GM23338 (cell line): ENCODE data around the gene PARL. TPM values are rescaled to one million over a fixed set of nuclear protein-coding genes. Genes with fewer than 3 reads are reported as not detected.

Experiments
- ATAC-seq: fragments of 200-7000 bp; cut with Tn5 transposase; 3 replicates; pipeline ENCODE4 v1.9.1; 2020
- DNase-seq: peaks from one replicate; pipeline ENCODE4 v3.0.0-alpha.2; 2015; ENCODE audit warnings: low spot score
- H2AFZ ChIP-seq: fragments of 200-600 bp; sonication (generic); 2 replicates; pipeline ENCODE4 v1.8.0; 2016; ENCODE audit warnings: antibody characterized with exemption, mild to moderate bottlenecking, moderate library complexity
- H3F3A ChIP-seq: fragments of 200-600 bp; sonication (generic); replicated peaks from 2 replicates; pipeline ENCODE4 v1.8.0; 2017; ENCODE audit warnings: antibody characterized with exemption, mixed run types, low read depth
- H3K27ac ChIP-seq: fragments of 200-600 bp; sonication (generic); 2 replicates; pipeline ENCODE4 v1.6.1; 2016; ENCODE audit warnings: low read depth
- H3K27me3 ChIP-seq: fragments of 200-600 bp; sonication (generic); 2 replicates; pipeline ENCODE4 v1.8.0; 2016; ENCODE audit warnings: mild to moderate bottlenecking, mixed run types, moderate library complexity; ENCODE audit not compliant: insufficient read depth
- H3K36me3 ChIP-seq: fragments of 200-600 bp; sonication (generic); 2 replicates; pipeline ENCODE4 v1.8.0; 2016; ENCODE audit warnings: mild to moderate bottlenecking; ENCODE audit not compliant: insufficient read depth
- H3K4me1 ChIP-seq: fragments of 200-600 bp; sonication (generic); 2 replicates; pipeline ENCODE4 v1.8.0; 2016; ENCODE audit warnings: mild to moderate bottlenecking, moderate library complexity; ENCODE audit not compliant: insufficient read depth
- H3K4me2 ChIP-seq: fragments of 200-600 bp; sonication (generic); 2 replicates; pipeline ENCODE4 v1.7.1; 2017; ENCODE audit warnings: mixed run types
- H3K4me3 ChIP-seq: fragments of 200-600 bp; sonication (generic); 2 replicates; pipeline ENCODE4 v1.6.1; 2016; ENCODE audit warnings: mixed run types
- H3K79me2 ChIP-seq: fragments of 200-600 bp; sonication (generic); replicated peaks from 2 replicates; pipeline ENCODE4 v1.8.0; 2017; ENCODE audit warnings: mild to moderate bottlenecking; ENCODE audit not compliant: insufficient read depth
- H3K9me2 ChIP-seq: fragments of 200-600 bp; sonication (generic); 2 replicates; pipeline ENCODE4 v1.8.0; 2017; ENCODE audit not compliant: insufficient read depth
- H4K20me1 ChIP-seq: fragments of 200-600 bp; sonication (generic); replicated peaks from 2 replicates; pipeline ENCODE4 v1.8.0; 2017; ENCODE audit warnings: mild to moderate bottlenecking; ENCODE audit not compliant: insufficient read depth
- H3K27ac Mint-ChIP-seq: 2 replicates; pipeline ENCODE4 v1.8.0; 2020; ENCODE audit warnings: inconsistent platforms, mild to moderate bottlenecking, moderate library complexity, mixed read lengths
- H3K27me3 Mint-ChIP-seq: 3 replicates; pipeline ENCODE4 v1.8.0; 2022; ENCODE audit warnings: low read depth, mild to moderate bottlenecking, moderate library complexity, mixed read lengths, inconsistent platforms; ENCODE audit not compliant: insufficient read depth, poor library complexity
- H3K36me3 Mint-ChIP-seq: 3 replicates; pipeline ENCODE4 v1.8.0; 2021; ENCODE audit warnings: low read depth, mild to moderate bottlenecking, inconsistent platforms, moderate library complexity, mixed read lengths
- H3K4me1 Mint-ChIP-seq: 3 replicates; pipeline ENCODE4 v1.8.0; 2020; ENCODE audit warnings: mild to moderate bottlenecking, inconsistent platforms, mixed read lengths
- H3K4me3 Mint-ChIP-seq: 3 replicates; pipeline ENCODE4 v1.8.0; 2021; ENCODE audit warnings: moderate library complexity, mild to moderate bottlenecking, inconsistent platforms, mixed read lengths
- H3K9me3 Mint-ChIP-seq: 3 replicates; pipeline ENCODE4 v1.8.0; 2020; ENCODE audit warnings: moderate library complexity, mild to moderate bottlenecking, inconsistent platforms, mixed read lengths
- CREB1 ChIP-seq: fragments of 250-450 bp; sonication (Bioruptor Pico); IDR thresholded peaks from 2 replicates; pipeline ENCODE4 v1.5.0; 2020; ENCODE audit warnings: low read depth, mild to moderate bottlenecking, moderate library complexity
- CTCF ChIP-seq, 2 experiments: fragments of 200-600 bp in 1 of 2; sonication (generic) in 1 of 2; conservative IDR thresholded peaks; 2 replicates each; pipeline versions ENCODE4 v1.5.1 to v1.6.1; 2016 to 2017; ENCODE audit warnings: antibody characterized with exemption in 2 of 2, low read depth in 2 of 2, mild to moderate bottlenecking in 2 of 2, moderate library complexity in 1 of 2
- ETS1 ChIP-seq: IDR thresholded peaks from 2 replicates; pipeline ENCODE4 v1.6.1; 2016; ENCODE audit warnings: antibody characterized with exemption
- EZH2 ChIP-seq: fragments of 200-600 bp; sonication (generic); IDR thresholded peaks from one replicate; pipeline ENCODE4 v1.8.0; 2017; ENCODE audit warnings: antibody characterized with exemption, mild to moderate bottlenecking, low read depth; ENCODE audit not compliant: unreplicated experiment
- EZH2phosphoT487 ChIP-seq: fragments of 200-600 bp; sonication (generic); IDR thresholded peaks from one replicate; pipeline ENCODE4 v1.8.1; 2018; ENCODE audit warnings: antibody characterized with exemption; ENCODE audit not compliant: unreplicated experiment
- JUNB ChIP-seq: IDR thresholded peaks from one replicate; pipeline ENCODE4 v1.6.1; 2016; ENCODE audit warnings: antibody characterized with exemption; ENCODE audit not compliant: unreplicated experiment
- NANOG ChIP-seq: IDR thresholded peaks from 2 replicates; pipeline ENCODE4 v1.6.1; 2016; ENCODE audit warnings: antibody characterized with exemption, borderline replicate concordance
- POLR2AphosphoS5 ChIP-seq: IDR thresholded peaks from 2 replicates; pipeline ENCODE4 v1.6.1; 2016; ENCODE audit warnings: antibody characterized with exemption, low read depth
- REST ChIP-seq: IDR thresholded peaks from one replicate; pipeline ENCODE4 v1.6.1; 2018; ENCODE audit warnings: antibody characterized with exemption; ENCODE audit not compliant: unreplicated experiment
- STAT1 ChIP-seq: IDR thresholded peaks from one replicate; pipeline ENCODE4 v1.6.1; 2016; ENCODE audit warnings: antibody characterized with exemption; ENCODE audit not compliant: unreplicated experiment
- ZNF114 ChIP-seq: fragments of 250-450 bp; sonication (Bioruptor Pico); IDR thresholded peaks from 2 replicates; pipeline ENCODE4 v1.5.0; 2020; ENCODE audit warnings: mild to moderate bottlenecking, moderate library complexity
- ZNF331 ChIP-seq: fragments of 250-450 bp; sonication (Bioruptor Pico); IDR thresholded peaks from 2 replicates; pipeline ENCODE4 v1.5.0; 2020; ENCODE audit warnings: low read depth, mild to moderate bottlenecking, moderate library complexity
- ZNF462 ChIP-seq: fragments of 250-450 bp; sonication (Bioruptor Pico); IDR thresholded peaks from 2 replicates; pipeline ENCODE4 v1.5.0; 2020; ENCODE audit warnings: mild to moderate bottlenecking, moderate library complexity
- polyA plus RNA-seq: library from polyadenylated mRNA; unstranded; fragments of >200 nt; fragmentation: Nextera tagmentation; extraction: Ambion mirVana; gene quantifications from 2 replicates; pipeline ENCODE4 v1.2.1, GENCODE V29; 2016
- total RNA-seq: library from RNA; depleted of rRNA; stranded (reverse); fragments of >200 nt; shearing (Covaris generic); gene quantifications from 2 replicates; pipeline ENCODE4 v1.2.3, GENCODE V29; 2014

PARL gene
- total and polyA plus RNA-seq, 2 experiments from 2014 or later: 67.5 to 78.7 TPM

- no peak overlapping the region for H3K4me2 ChIP-seq
- H3K27me3 ChIP-seq: no peaks in the 10 kb centered on the region
- ATAC-seq: no peak
- H3K36me3 ChIP-seq: peaks cover 14% of the 10 kb centered on the region
- H3K9me3 Mint-ChIP-seq: no peaks in the 10 kb centered on the region
- no peak for TF ChIP-seq ZNF114 (CRISPR knock-in tag)
- TF ChIP-seq ZNF331 (CRISPR knock-in tag): no peak
- TF ChIP-seq CREB1 (CRISPR knock-in tag): no peak
- TF ChIP-seq CTCF (conservative IDR thresholded peaks at IDR 0.05; ENCODE audit: low read depth in 2 of 2): no peak
- TF ChIP-seq ZNF462 (CRISPR knock-in tag): no peak
- no peak for TF ChIP-seq JUNB
- no peak for TF ChIP-seq POLR2AphosphoS5
- TF ChIP-seq EZH2: no peak
- TF ChIP-seq EZH2phosphoT487: no peak
- TF ChIP-seq NANOG: no peak
- no peak for TF ChIP-seq REST
- TF ChIP-seq STAT1: no peak
- no peak for TF ChIP-seq ETS1
- H3K27ac Mint-ChIP-seq: no peak overlapping the region
- H3K4me1 Mint-ChIP-seq: no peaks in the 10 kb centered on the region
- H3K36me3 Mint-ChIP-seq: peaks cover 51% of the 10 kb centered on the region
- H3K27ac ChIP-seq: no peak overlapping the region
- no peak overlapping the region for H2AFZ ChIP-seq
- no peak overlapping the region for H3K4me3 Mint-ChIP-seq
- H3K4me3 ChIP-seq: no peak overlapping the region
- no peaks in the 10 kb centered on the region; the same call in 1 of the 2 replicates for H3F3A ChIP-seq
- DNase-seq: no peak
- H4K20me1 ChIP-seq: no peaks in the 10 kb centered on the region; the same call in none of the 2 replicates
- peaks cover 11% of the 10 kb centered on the region for H3K27me3 Mint-ChIP-seq
- no peaks in the 10 kb centered on the region for H3K4me1 ChIP-seq
- H3K9me2 ChIP-seq: no peaks in the 10 kb centered on the region
- H3K79me2 ChIP-seq: no peaks in the 10 kb centered on the region
Measured at GRCh38 chr3:183814240-183814639, 70.4 kb downstream of the PARL start.
